ENCODE data around the gene GHRHR.

The GHRHR gene

GRCh38 chr7:30929686-30930085 is 34.1 kb upstream of the GHRHR start:
- no peak for DNase-seq

- DNase-seq = no peak
Observed at GRCh38 chr7:30930621-30931020, 33.1 kb upstream of the GHRHR start.

GRCh38 chr7:30931161-30931928 is 32.4 kb upstream of the GHRHR start:
- no peak for DNase-seq

GRCh38 chr7:30931929-30932540 is 31.7 kb upstream of the GHRHR start:
- no peak for DNase-seq

- no peak for DNase-seq
Observed at GRCh38 chr7:30932562-30932961, 31.2 kb upstream of the GHRHR start.

GRCh38 chr7:30933124-30933974 is 30.4 kb upstream of the GHRHR start:
- no peak for DNase-seq

GRCh38 chr7:30934225-30934624 is 29.5 kb upstream of the GHRHR start:
- DNase-seq = no peak

- DNase-seq = no peak
Observed at GRCh38 chr7:30934732-30935568, 28.8 kb upstream of the GHRHR start.

- no peak for DNase-seq
Observed at GRCh38 chr7:30935569-30935877, 28.2 kb upstream of the GHRHR start.

GRCh38 chr7:30936650-30937245 is 27.0 kb upstream of the GHRHR start:
- DNase-seq = no peak

- no peak for DNase-seq
Observed at GRCh38 chr7:30937416-30937815, 26.3 kb upstream of the GHRHR start.

- DNase-seq = peak; percentile 51
Observed at GRCh38 chr7:30938435-30939316, 25.1 kb upstream of the GHRHR start.

GRCh38 chr7:30941582-30942323 is 22.0 kb upstream of the GHRHR start:
- no peak for DNase-seq

GRCh38 chr7:30950197-30950596 is 13.6 kb upstream of the GHRHR start:
- DNase-seq = no peak

GRCh38 chr7:30954914-30955313 is 8.8 kb upstream of the GHRHR start:
- DNase-seq = no peak

- no peak for DNase-seq
Observed at GRCh38 chr7:30956704-30957103, 7.0 kb upstream of the GHRHR start.

GRCh38 chr7:30965372-30965771 is 1.6 kb downstream of the GHRHR start:
- no peak for DNase-seq

- DNase-seq = no peak
Observed at GRCh38 chr7:30965883-30966282, 2.1 kb downstream of the GHRHR start.

GRCh38 chr7:30968294-30968693 is 4.5 kb downstream of the GHRHR start:
- DNase-seq = no peak

GRCh38 chr7:30968747-30969603 is 5.2 kb downstream of the GHRHR start:
- no peak for DNase-seq
